Stimulated activated CD4-positive, alpha-beta T cell treated with anti-CD3 and anti-CD28 coated beads, Interleukin-2, amount 100 ng/mL, for 48 hours (primary cell): Measurements from ENCODE around the gene ANKRD18B.
"Not testable (repeated sequence)": the region's sequence is repeated elsewhere in the genome, so short reads cannot be mapped to it uniquely, and the experiment has no call there.

Source experiments
- DNase-seq, 2 donors: peaks; one replicate each; pipeline ENCODE4 v3.0.0-alpha.2; 2020

Gene ANKRD18B

GRCh38 chr9:33535541-33535940, 11.5 kb downstream of the ANKRD18B start:
- no peak for DNase-seq

- DNase-seq = not testable (repeated sequence)
Measured at GRCh38 chr9:33543463-33543862, 19.4 kb downstream of the ANKRD18B start.

- not testable (repeated sequence) for DNase-seq
Measured at GRCh38 chr9:33545715-33546114, 21.7 kb downstream of the ANKRD18B start.

- not testable (repeated sequence) for DNase-seq
Measured at GRCh38 chr9:33548816-33549215, 24.8 kb downstream of the ANKRD18B start.

GRCh38 chr9:33549418-33549817, 25.4 kb downstream of the ANKRD18B start:
- DNase-seq = not testable (repeated sequence)

GRCh38 chr9:33551183-33551582, 27.1 kb downstream of the ANKRD18B start:
- DNase-seq = not testable (repeated sequence)

GRCh38 chr9:33552315-33552725, 28.3 kb downstream of the ANKRD18B start:
- not testable (repeated sequence) for DNase-seq

- not testable (repeated sequence) for DNase-seq
Measured at GRCh38 chr9:33560217-33560616, 36.2 kb downstream of the ANKRD18B start.

GRCh38 chr9:33562196-33562595, 38.1 kb downstream of the ANKRD18B start:
- DNase-seq = not testable (repeated sequence)

- DNase-seq = not testable (repeated sequence)
Measured at GRCh38 chr9:33567776-33568175, 43.7 kb downstream of the ANKRD18B start.

- DNase-seq = not testable (repeated sequence)
Measured at GRCh38 chr9:33577786-33578185, 53.7 kb downstream of the ANKRD18B start.

- DNase-seq = not testable (repeated sequence)
Measured at GRCh38 chr9:33579996-33580395, 55.9 kb downstream of the ANKRD18B start.

- DNase-seq = not testable (repeated sequence)
Measured at GRCh38 chr9:33582686-33583085, 58.6 kb downstream of the ANKRD18B start.

- not testable (repeated sequence) for DNase-seq
Measured at GRCh38 chr9:33586128-33586527, 62.1 kb downstream of the ANKRD18B start.

GRCh38 chr9:33587799-33588198, 63.7 kb downstream of the ANKRD18B start:
- DNase-seq = not testable (repeated sequence)

GRCh38 chr9:33588876-33589275, 64.8 kb downstream of the ANKRD18B start:
- not testable (repeated sequence) for DNase-seq

GRCh38 chr9:33590857-33591256, 66.8 kb downstream of the ANKRD18B start:
- not testable (repeated sequence) for DNase-seq

- not testable (repeated sequence) for DNase-seq
Measured at GRCh38 chr9:33596974-33597373, 72.9 kb downstream of the ANKRD18B start.

- not testable (repeated sequence) for DNase-seq
Measured at GRCh38 chr9:33597386-33597785, 73.3 kb downstream of the ANKRD18B start.

- not testable (repeated sequence) for DNase-seq
Measured at GRCh38 chr9:33598796-33599379, 74.8 kb downstream of the ANKRD18B start.

- not testable (repeated sequence) for DNase-seq
Measured at GRCh38 chr9:33600911-33601310, 76.9 kb downstream of the ANKRD18B start.

GRCh38 chr9:33604249-33604648, 80.2 kb downstream of the ANKRD18B start:
- DNase-seq = not testable (repeated sequence)

GRCh38 chr9:33604936-33605335, 80.9 kb downstream of the ANKRD18B start:
- not testable (repeated sequence) for DNase-seq

- DNase-seq = no peak
Measured at GRCh38 chr9:33611358-33611757, 87.3 kb downstream of the ANKRD18B start.

GRCh38 chr9:33612410-33612809, 88.4 kb downstream of the ANKRD18B start:
- DNase-seq = not testable (repeated sequence)
